ENCODE data around the gene SNRNP25.

DNA sequence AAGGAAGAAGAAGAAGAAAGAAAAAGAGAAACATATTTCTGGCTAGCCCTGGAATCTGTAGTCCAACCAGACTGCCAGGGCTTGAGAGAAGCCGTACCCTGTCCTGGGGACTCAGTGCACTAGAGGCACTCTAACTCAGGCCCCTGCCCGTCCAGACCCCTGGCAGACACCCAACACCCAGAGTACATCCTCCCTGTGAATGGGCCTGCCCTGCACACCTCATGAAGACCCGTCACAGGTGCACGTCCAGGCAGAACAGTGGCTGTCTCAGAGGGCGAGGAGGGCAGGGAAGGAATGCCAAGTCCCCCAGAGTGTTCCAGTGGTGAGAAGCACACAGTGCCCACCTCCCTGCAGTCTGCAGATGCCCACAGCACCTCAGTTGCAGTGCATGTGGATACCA is 47.4 kb downstream of the SNRNP25 start:
- TF ChIP-seq POLR2AphosphoS5 (IDR thresholded peaks at IDR 0.05) = no peak
- no peak for TF ChIP-seq POLR2A (IDR thresholded peaks at IDR 0.05)
